Keratinocyte (primary cell): ENCODE data around the gene RPH3AL. TPM values are rescaled to one million over a fixed set of nuclear protein-coding genes. Genes with fewer than 3 reads are reported as not detected.

Experiments
- DNase-seq: peaks from one replicate; pipeline ENCODE4 v3.0.0-alpha.2; 2011; ENCODE audit warnings: low read depth, missing footprints, low spot score
- FAIRE-seq: peaks from 2 replicates; lab custom pipeline; 2011; peaks lifted over from hg19 to GRCh38; lab: Jason Lieb, UNC
- H2AFZ ChIP-seq: 2 replicates; pipeline ENCODE4 v1.6.0; 2012; ENCODE audit warnings: low read length, control low read depth, inconsistent platforms; ENCODE audit not compliant: control insufficient read depth
- H3K27ac ChIP-seq: 2 replicates; pipeline ENCODE4 v1.5.1; 2011; ENCODE audit warnings: low read length; ENCODE audit not compliant: control insufficient read depth, insufficient read depth
- H3K27me3 ChIP-seq: 3 replicates; pipeline ENCODE4 v1.6.0; 2011; ENCODE audit warnings: low read length; ENCODE audit not compliant: control insufficient read depth, insufficient read depth; ENCODE audit errors: extremely low read depth
- H3K36me3 ChIP-seq, 2 experiments: 2 replicates in 1 of 2; 3 replicates in 1 of 2; pipeline ENCODE4 v1.5.1; 2011; ENCODE audit warnings: low read length in 2 of 2, mild to moderate bottlenecking in 1 of 2; ENCODE audit not compliant: control insufficient read depth in 2 of 2, insufficient read depth in 2 of 2; ENCODE audit errors: extremely low read depth in 1 of 2
- H3K4me1 ChIP-seq: 3 replicates; pipeline ENCODE4 v1.5.1; 2011; ENCODE audit warnings: low read length; ENCODE audit not compliant: control insufficient read depth, insufficient read depth; ENCODE audit errors: extremely low read depth
- H3K4me2 ChIP-seq: 3 replicates; pipeline ENCODE4 v1.6.0; 2011; ENCODE audit warnings: low read depth, low read length; ENCODE audit not compliant: control insufficient read depth, insufficient read depth; ENCODE audit errors: extremely low read depth
- H3K4me3 ChIP-seq, 3 experiments: fragments of 200-600 bp in 1 of 3; sonication (generic) in 1 of 3; 2 replicates in 2 of 3; 3 replicates in 1 of 3; pipeline ENCODE4 v1.5.1; 2011 to 2016; ENCODE audit warnings: low read length in 3 of 3, mild to moderate bottlenecking in 3 of 3, control low read depth in 2 of 3, inconsistent platforms in 1 of 3, low read depth in 1 of 3, mixed read lengths in 1 of 3, mixed run types in 1 of 3, moderate library complexity in 1 of 3; ENCODE audit not compliant: control insufficient read depth in 2 of 3, insufficient read depth in 2 of 3; ENCODE audit errors: extremely low read depth in 1 of 3
- H3K79me2 ChIP-seq: 2 replicates; pipeline ENCODE4 v1.6.0; 2012; ENCODE audit warnings: low read length; ENCODE audit not compliant: control insufficient read depth, insufficient read depth
- H3K9ac ChIP-seq: 3 replicates; pipeline ENCODE4 v1.6.0; 2011; ENCODE audit warnings: low read length; ENCODE audit not compliant: control insufficient read depth, insufficient read depth; ENCODE audit errors: extremely low read depth
- H3K9me1 ChIP-seq: 3 replicates; pipeline ENCODE4 v1.6.0; 2011; ENCODE audit warnings: low read length; ENCODE audit not compliant: control insufficient read depth, insufficient read depth; ENCODE audit errors: extremely low read depth
- H3K9me3 ChIP-seq: 2 replicates; pipeline ENCODE4 v1.5.1; 2012; ENCODE audit warnings: low read depth, low read length; ENCODE audit not compliant: control insufficient read depth
- H4K20me1 ChIP-seq: 3 replicates; pipeline ENCODE4 v1.6.0; 2011; ENCODE audit warnings: low read length; ENCODE audit not compliant: control insufficient read depth, insufficient read depth; ENCODE audit errors: extremely low read depth
- EZH2 ChIP-seq: IDR thresholded peaks from one replicate; pipeline ENCODE4 v1.6.1; 2012; ENCODE audit warnings: inconsistent platforms, mild to moderate bottlenecking, low read length, moderate library complexity
- dilution Hi-C: fragments of 300-500 bp; cut with MboI; formaldehyde crosslinking; loops from one replicate; pipeline ENCODE4 v1.7.0; 2020; ENCODE audit warnings: low sequenced_read_pairs; ENCODE audit not compliant: extremely low pct_ligation_motif_present
- polyA plus RNA-seq, 5 experiments: library from polyadenylated mRNA; depleted of rRNA in 3 of 5; stranded (reverse) in 3 of 5; stranded (forward) in 1 of 5; unstranded in 1 of 5; fragments of >200 nt; gene quantifications; 1 replicate in 1 of 5; 2 replicates in 3 of 5; 3 replicates in 1 of 5; pipeline versions ENCODE4 v1.2.1 to v1.2.3, GENCODE V29; 2011 to 2012; ENCODE audit warnings: missing spikeins in 2 of 5, low read depth in 1 of 5, low replicate concordance in 1 of 5
- TF ChIP-seq, protein P1 (sequence below), 3 experiments: IDR thresholded peaks in 1 of 3; conservative IDR thresholded peaks in 1 of 3; optimal IDR thresholded peaks in 1 of 3; 2 replicates in 2 of 3; 3 replicates in 1 of 3; pipeline versions ENCODE3 to v1.5.1; 2011; ENCODE audit warnings: low read length in 3 of 3, mild to moderate bottlenecking in 3 of 3, moderate library complexity in 2 of 3, control low read depth in 1 of 3, inconsistent platforms in 1 of 3; ENCODE audit not compliant: insufficient read depth in 2 of 3; ENCODE audit errors: extremely low read depth in 1 of 3

The RPH3AL gene
- polyA plus RNA-seq, 1 donor (not counting 4 experiments of a cell fraction or from before 2014, with no cell fraction given): 0.31 TPM

DNA sequence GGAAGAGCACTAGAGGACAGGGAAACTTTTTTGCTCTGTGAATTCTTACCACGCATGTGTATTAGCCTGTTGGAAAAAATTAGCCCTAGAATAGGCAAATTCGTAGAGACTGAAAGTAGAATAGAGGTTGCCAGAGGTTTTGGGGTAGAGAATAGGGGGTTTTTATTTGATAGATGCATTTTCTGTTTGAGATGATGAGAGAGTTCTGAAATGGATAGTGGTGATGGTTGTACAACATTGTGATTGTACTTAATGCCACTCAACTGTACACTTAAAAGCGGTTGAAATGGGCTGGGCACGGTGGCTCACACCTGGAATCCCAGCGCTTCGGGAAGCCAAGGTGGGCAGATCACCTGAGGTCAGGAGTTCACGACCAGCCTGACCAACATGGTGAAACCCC is 163.2 kb downstream of the RPH3AL start:
- H3K9me1 ChIP-seq: no peaks in the 10 kb centered on the region
- no peak for TF ChIP-seq EZH2
- TF ChIP-seq, protein P1, sequence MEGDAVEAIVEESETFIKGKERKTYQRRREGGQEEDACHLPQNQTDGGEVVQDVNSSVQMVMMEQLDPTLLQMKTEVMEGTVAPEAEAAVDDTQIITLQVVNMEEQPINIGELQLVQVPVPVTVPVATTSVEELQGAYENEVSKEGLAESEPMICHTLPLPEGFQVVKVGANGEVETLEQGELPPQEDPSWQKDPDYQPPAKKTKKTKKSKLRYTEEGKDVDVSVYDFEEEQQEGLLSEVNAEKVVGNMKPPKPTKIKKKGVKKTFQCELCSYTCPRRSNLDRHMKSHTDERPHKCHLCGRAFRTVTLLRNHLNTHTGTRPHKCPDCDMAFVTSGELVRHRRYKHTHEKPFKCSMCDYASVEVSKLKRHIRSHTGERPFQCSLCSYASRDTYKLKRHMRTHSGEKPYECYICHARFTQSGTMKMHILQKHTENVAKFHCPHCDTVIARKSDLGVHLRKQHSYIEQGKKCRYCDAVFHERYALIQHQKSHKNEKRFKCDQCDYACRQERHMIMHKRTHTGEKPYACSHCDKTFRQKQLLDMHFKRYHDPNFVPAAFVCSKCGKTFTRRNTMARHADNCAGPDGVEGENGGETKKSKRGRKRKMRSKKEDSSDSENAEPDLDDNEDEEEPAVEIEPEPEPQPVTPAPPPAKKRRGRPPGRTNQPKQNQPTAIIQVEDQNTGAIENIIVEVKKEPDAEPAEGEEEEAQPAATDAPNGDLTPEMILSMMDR (optimal IDR thresholded peaks at IDR 0.05 in 1 of 3, IDR thresholded peaks at IDR 0.05 in 1 of 3, conservative IDR thresholded peaks at IDR 0.05 in 1 of 3; ENCODE audit: extremely low read depth in 1 of 3, insufficient read depth in 2 of 3, low read length in 3 of 3): no peak
- no peaks in the 10 kb centered on the region for H3K9me3 ChIP-seq
- DNase-seq: no peak
- no peaks in the 10 kb centered on the region for H4K20me1 ChIP-seq
- no peak for FAIRE-seq
- H3K27me3 ChIP-seq: peaks cover 12% of the 10 kb centered on the region
- no peak overlapping the region for H3K9ac ChIP-seq
- H3K4me1 ChIP-seq: no peaks in the 10 kb centered on the region
- dilution Hi-C loops: no loop called here
- no peaks in the 10 kb centered on the region for H3K79me2 ChIP-seq
- no peaks in the 10 kb centered on the region for H3K36me3 ChIP-seq
- no peak overlapping the region for H3K27ac ChIP-seq
- no peak overlapping the region for H2AFZ ChIP-seq
- H3K4me3 ChIP-seq: no peak overlapping the region
- no peak overlapping the region for H3K4me2 ChIP-seq

DNA sequence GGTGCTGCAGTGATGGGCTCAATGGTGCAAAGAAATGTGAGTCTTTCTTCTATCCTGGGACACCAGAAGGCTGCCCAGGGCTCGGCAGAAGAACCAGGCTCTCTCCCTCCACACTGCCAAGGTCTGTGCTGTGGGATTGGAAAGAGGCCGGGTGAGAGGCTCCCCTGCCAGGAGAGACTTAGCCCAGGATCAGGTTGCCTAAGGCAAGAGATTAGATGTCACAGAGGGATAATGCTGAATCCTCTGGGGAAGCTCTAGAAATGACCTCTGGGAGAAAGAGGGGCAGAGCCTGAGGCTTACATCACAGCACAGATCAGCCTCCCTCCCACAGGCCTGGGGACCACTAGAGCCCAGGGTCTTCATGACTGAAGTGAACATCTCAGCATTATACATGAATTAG is 165.5 kb downstream of the RPH3AL start:
- Histone ChIP-seq H3K27ac (no peak overlapping the region), H3K4me1 (no peaks in the 10 kb centered on the region)

More for the DNA sequence above, 165.5 kb downstream of the RPH3AL start:
- no peak for TF ChIP-seq EZH2
- TF ChIP-seq, protein P1 (optimal IDR thresholded peaks at IDR 0.05 in 1 of 3, IDR thresholded peaks at IDR 0.05 in 1 of 3, conservative IDR thresholded peaks at IDR 0.05 in 1 of 3; ENCODE audit: extremely low read depth in 1 of 3, insufficient read depth in 2 of 3, low read length in 3 of 3): no peak
- peaks cover 2% of the 10 kb centered on the region for H4K20me1 ChIP-seq
- FAIRE-seq: no peak
- no peak overlapping the region for H3K9ac ChIP-seq
- H3K4me3 ChIP-seq: no peak overlapping the region
- dilution Hi-C loops: no loop called here
- no peak for DNase-seq
- H3K9me3 ChIP-seq: no peaks in the 10 kb centered on the region
- H3K27me3 ChIP-seq: peaks cover 25% of the 10 kb centered on the region
- no peaks in the 10 kb centered on the region for H3K36me3 ChIP-seq
- H3K4me2 ChIP-seq: no peak overlapping the region
- no peaks in the 10 kb centered on the region for H3K9me1 ChIP-seq
- H2AFZ ChIP-seq: no peak overlapping the region
- no peaks in the 10 kb centered on the region for H3K79me2 ChIP-seq
